ENCODE measurements around the gene POLDIP2.

Gene POLDIP2

DNA sequence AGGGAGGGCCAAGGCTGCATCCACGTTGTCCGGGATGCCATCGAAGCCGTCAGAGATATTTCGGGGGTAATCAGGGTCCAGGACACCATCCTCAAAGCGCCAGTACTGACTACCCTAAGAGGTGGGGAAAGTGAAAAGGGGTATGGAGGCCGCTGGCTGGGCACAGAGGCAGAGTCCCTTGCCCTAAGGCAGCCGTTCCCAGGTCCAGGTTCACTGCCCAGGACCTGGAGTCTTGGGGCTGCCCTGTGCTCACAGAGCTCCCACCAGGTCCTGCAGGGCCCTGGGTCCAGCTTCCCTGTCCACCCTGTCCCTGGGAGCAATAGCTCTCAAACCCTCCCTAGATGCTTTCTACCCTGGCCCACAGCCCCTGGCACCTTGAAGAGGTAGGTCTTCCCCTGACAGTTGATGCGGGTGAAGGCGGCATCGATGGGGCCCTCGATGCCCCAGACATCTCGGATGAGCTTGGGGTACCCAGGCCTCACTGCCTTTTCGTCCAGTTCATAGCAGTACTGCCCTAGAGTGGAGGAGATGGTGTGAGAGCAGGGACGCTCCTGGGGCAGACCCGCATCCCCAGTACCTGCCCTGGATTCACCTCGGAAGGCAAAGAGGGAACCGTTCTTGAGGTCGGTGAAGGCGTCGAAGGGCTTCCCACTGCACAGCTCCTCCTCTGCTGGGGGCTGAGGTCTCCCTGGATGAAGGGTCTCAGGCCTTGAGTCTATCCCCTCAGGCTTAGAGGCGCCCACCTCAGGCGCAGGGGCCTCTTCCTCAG, 11.8 kb upstream of the POLDIP2 start:
- Histone ChIP-seq H4K20me1 (ENCODE audit: insufficient read depth, low read length) (peaks cover 14% of the 10 kb centered on the region), H3K27ac (ENCODE audit: low read length) (no peak overlapping the region), H3K79me2 (ENCODE audit: insufficient read depth, low read length) (no peaks in the 10 kb centered on the region), H3K4me2 (ENCODE audit: insufficient read depth, low read length) (no peak overlapping the region), H3K9me3 (ENCODE audit: insufficient read depth, low read length, severe bottlenecking) (no peaks in the 10 kb centered on the region), H3K27me3 (ENCODE audit: insufficient read depth, low read length, poor library complexity) (no peaks in the 10 kb centered on the region), H3K4me3 (ENCODE audit: low read depth in 1 of 2, low read length in 2 of 2) (no peak overlapping the region), H3K4me1 (ENCODE audit: insufficient read depth, low read length) (peaks cover 4% of the 10 kb centered on the region; the same call in 1 of the 2 replicates), H3K36me3 (ENCODE audit: insufficient read depth, low read length) (peaks cover 3% of the 10 kb centered on the region), H2AFZ (ENCODE audit: low read depth, low read length) (no peak overlapping the region), H3K9ac (ENCODE audit: low read depth, low read length) (no peak overlapping the region)
- no peak for DNase-seq
- ATAC-seq (ENCODE audit: insufficient read depth, low read depth) = no peak
- TF ChIP-seq EZH2 (IDR thresholded peaks at IDR 0.05; ENCODE audit: borderline replicate concordance, low read depth, low read length, severe bottlenecking) = no peak
- TF ChIP-seq, protein P1, sequence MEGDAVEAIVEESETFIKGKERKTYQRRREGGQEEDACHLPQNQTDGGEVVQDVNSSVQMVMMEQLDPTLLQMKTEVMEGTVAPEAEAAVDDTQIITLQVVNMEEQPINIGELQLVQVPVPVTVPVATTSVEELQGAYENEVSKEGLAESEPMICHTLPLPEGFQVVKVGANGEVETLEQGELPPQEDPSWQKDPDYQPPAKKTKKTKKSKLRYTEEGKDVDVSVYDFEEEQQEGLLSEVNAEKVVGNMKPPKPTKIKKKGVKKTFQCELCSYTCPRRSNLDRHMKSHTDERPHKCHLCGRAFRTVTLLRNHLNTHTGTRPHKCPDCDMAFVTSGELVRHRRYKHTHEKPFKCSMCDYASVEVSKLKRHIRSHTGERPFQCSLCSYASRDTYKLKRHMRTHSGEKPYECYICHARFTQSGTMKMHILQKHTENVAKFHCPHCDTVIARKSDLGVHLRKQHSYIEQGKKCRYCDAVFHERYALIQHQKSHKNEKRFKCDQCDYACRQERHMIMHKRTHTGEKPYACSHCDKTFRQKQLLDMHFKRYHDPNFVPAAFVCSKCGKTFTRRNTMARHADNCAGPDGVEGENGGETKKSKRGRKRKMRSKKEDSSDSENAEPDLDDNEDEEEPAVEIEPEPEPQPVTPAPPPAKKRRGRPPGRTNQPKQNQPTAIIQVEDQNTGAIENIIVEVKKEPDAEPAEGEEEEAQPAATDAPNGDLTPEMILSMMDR (IDR thresholded peaks at IDR 0.05; ENCODE audit: borderline replicate concordance, extremely low read depth, low read length, poor library complexity, severe bottlenecking) = no peak

DNA sequence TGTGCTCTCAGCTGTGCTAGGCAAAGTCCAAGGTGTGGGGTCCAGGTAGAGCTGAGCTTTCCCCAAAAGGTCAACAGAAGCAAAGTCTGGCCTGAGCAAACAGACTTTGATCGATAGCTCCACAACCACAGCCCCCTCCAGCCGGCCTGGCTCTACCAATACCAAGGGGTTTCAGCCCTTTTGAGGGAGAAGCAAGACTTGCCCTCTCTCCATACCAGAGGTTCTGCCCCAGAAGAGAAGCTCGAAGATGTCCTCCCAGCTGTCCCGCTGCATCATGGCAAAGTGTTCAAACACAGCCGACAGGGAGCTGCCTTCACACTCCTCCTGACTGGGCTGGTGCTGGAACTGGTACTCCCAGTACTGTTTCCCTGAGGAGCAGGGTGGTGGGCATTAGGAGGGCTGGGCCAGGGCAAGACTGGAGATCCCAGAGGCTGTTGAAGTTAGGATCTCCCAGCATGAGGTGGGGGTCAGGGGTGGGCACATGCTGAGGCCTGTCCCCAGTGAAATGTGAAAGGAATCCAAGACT, 11.0 kb upstream of the POLDIP2 start:
- peaks cover 13% of the 10 kb centered on the region for H4K20me1 ChIP-seq (ENCODE audit: insufficient read depth, low read length)
- TF ChIP-seq EZH2 (IDR thresholded peaks at IDR 0.05; ENCODE audit: borderline replicate concordance, low read depth, low read length, severe bottlenecking) = no peak
- TF ChIP-seq, protein P1 (IDR thresholded peaks at IDR 0.05; ENCODE audit: borderline replicate concordance, extremely low read depth, low read length, poor library complexity, severe bottlenecking) = no peak
- no peak for DNase-seq
- no peaks in the 10 kb centered on the region for H3K9me3 ChIP-seq (ENCODE audit: insufficient read depth, low read length, severe bottlenecking)
- H2AFZ ChIP-seq (ENCODE audit: low read depth, low read length) = no peak overlapping the region
- no peaks in the 10 kb centered on the region for H3K79me2 ChIP-seq (ENCODE audit: insufficient read depth, low read length)
- H3K4me3 ChIP-seq (ENCODE audit: low read depth in 1 of 2, low read length in 2 of 2) = no peak overlapping the region
- peaks cover 4% of the 10 kb centered on the region; the same call in 1 of the 2 replicates for H3K4me1 ChIP-seq (ENCODE audit: insufficient read depth, low read length)
- H3K4me2 ChIP-seq (ENCODE audit: insufficient read depth, low read length) = no peak overlapping the region
- H3K36me3 ChIP-seq (ENCODE audit: insufficient read depth, low read length) = peaks cover 8% of the 10 kb centered on the region
- ATAC-seq (ENCODE audit: insufficient read depth, low read depth) = no peak
- H3K27ac ChIP-seq (ENCODE audit: low read length) = no peak overlapping the region
- H3K9ac ChIP-seq (ENCODE audit: low read depth, low read length) = no peak overlapping the region
- H3K27me3 ChIP-seq (ENCODE audit: insufficient read depth, low read length, poor library complexity) = no peaks in the 10 kb centered on the region

DNA sequence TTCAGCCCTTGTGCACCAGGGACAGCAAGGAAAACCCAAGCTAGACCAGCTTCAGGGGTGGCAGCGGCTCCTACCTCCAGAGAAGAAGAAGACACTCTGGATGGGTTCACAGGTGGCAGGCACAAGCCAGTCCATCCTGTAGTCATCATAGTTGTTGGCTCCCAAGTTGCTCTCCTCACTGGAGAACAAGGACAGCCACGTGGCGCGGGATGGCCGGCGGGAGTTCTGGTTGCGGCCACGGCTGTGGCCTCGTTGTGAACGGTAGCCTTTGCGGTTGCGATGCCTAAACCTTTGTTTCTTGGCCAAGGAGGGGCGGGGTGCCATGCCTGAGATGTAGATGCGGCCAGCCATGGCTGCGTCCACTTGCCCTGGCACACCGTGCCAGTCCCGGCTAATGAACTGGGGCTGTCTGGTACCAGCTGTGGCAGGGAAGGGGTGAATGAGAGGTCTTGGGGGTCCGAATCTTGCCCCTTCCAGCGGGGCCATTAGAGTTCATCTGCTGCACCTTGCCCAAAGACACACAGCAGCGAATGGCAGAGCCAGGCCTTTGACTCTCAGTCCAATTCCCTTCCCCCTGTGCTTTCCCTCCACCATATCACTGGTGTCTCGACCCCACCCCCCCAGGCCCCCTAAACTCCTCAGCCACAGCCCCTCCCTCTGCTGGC, 10.4 kb upstream of the POLDIP2 start:
- peaks cover 8% of the 10 kb centered on the region for H3K36me3 ChIP-seq (ENCODE audit: insufficient read depth, low read length)
- H2AFZ ChIP-seq (ENCODE audit: low read depth, low read length) = no peak overlapping the region
- H3K4me1 ChIP-seq (ENCODE audit: insufficient read depth, low read length) = peaks cover 4% of the 10 kb centered on the region; the same call in 1 of the 2 replicates
- no peaks in the 10 kb centered on the region for H3K9me3 ChIP-seq (ENCODE audit: insufficient read depth, low read length, severe bottlenecking)
- no peak for TF ChIP-seq EZH2 (IDR thresholded peaks at IDR 0.05; ENCODE audit: borderline replicate concordance, low read depth, low read length, severe bottlenecking)
- TF ChIP-seq, protein P1 (IDR thresholded peaks at IDR 0.05; ENCODE audit: borderline replicate concordance, extremely low read depth, low read length, poor library complexity, severe bottlenecking) = no peak
- DNase-seq (no peak), ATAC-seq (ENCODE audit: insufficient read depth, low read depth) (no peak)
- H3K4me2 ChIP-seq (ENCODE audit: insufficient read depth, low read length) = no peak overlapping the region
- no peak overlapping the region for H3K4me3 ChIP-seq (ENCODE audit: low read depth in 1 of 2, low read length in 2 of 2)
- peaks cover 10% of the 10 kb centered on the region for H4K20me1 ChIP-seq (ENCODE audit: insufficient read depth, low read length)
- no peaks in the 10 kb centered on the region for H3K79me2 ChIP-seq (ENCODE audit: insufficient read depth, low read length)
- no peaks in the 10 kb centered on the region for H3K27me3 ChIP-seq (ENCODE audit: insufficient read depth, low read length, poor library complexity)
- no peak overlapping the region for H3K9ac ChIP-seq (ENCODE audit: low read depth, low read length)
- H3K27ac ChIP-seq (ENCODE audit: low read length) = no peak overlapping the region
